Mucosa of stomach (tissue), 1 donor: Measurements from ENCODE around the gene CRYZ.
"Not testable (repeated sequence)": the region's sequence is repeated elsewhere in the genome, so short reads cannot be mapped to it uniquely, and the experiment has no call there.

Experiments
- H3K27me3 ChIP-seq: one replicate; pipeline ENCODE4 v1.7.0; 2013; ENCODE audit warnings: mild to moderate bottlenecking, low read length; ENCODE audit not compliant: control insufficient read depth, insufficient read depth
- H3K36me3 ChIP-seq: one replicate; pipeline ENCODE4 v1.7.0; 2013; ENCODE audit warnings: low read length; ENCODE audit not compliant: control insufficient read depth, insufficient read depth
- H3K4me1 ChIP-seq: one replicate; pipeline ENCODE4 v1.7.0; 2013; ENCODE audit warnings: mild to moderate bottlenecking, low read length; ENCODE audit not compliant: control insufficient read depth, insufficient read depth
- H3K4me3 ChIP-seq: one replicate; pipeline ENCODE4 v1.7.0; 2013; ENCODE audit warnings: low read length
- H3K9ac ChIP-seq: one replicate; pipeline ENCODE4 v1.7.0; 2013; ENCODE audit warnings: mild to moderate bottlenecking, low read length, moderate library complexity
- H3K9me3 ChIP-seq: one replicate; pipeline ENCODE4 v1.7.0; 2013; ENCODE audit warnings: mild to moderate bottlenecking, low read length, moderate library complexity; ENCODE audit not compliant: control insufficient read depth
- donor health status: Pancreatic carcinoma.

CRYZ gene

DNA sequence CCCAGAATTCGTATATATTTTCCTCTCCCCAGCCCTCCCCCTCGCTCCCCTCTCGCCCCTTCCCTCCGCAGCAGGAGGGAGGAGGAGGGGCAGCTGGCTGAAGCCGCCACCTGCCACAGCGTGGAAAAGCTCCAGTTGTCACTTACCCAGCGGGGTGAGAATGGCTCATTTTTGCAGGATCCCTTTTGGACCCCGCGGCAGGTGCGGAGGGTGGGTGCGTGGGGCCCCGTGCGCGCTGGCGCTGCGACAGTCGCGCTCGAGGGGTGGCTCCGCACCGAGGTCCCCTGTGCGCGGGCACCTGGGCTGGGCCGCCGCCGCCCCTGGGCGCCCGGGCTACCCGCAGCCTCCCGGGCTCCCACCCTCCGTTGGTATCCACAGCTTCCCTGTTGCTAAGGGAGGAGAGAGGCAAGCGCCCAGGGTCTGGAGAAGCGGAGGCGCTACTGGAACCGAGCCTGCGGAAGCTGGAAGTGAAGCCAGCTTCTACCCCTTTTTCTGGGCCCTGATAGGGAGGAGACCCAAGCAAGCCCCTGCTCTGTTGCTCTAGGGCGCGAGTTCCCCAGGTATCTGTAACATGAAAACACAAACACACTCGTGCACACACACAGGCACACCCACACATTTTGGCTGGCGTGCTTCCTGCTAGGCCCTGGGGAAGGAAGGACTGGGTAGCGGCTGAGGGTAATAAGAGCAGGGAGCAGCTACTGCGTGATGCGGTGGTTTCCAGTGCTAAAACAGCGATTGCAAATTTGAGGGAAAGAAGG lies 59.3 kb downstream of the CRYZ start, which contains the start of gene ERICH3:
TSS of gene ERICH3 (minus strand) at position 442 of the 761 bp plus-strand sequence. CDS start at position 169, 273 bp downstream.
- Histone ChIP-seq H3K27me3 (no peaks in the 10 kb centered on the region), H3K4me3 (no peak within 1 kb of the TSS), H3K9ac (no peak within 1 kb of the TSS), H3K9me3 (no peaks in the 10 kb centered on the region), H3K4me1 (peaks cover 6% of the 10 kb centered on the region), H3K36me3 (no peaks in the 10 kb centered on the region)

DNA sequence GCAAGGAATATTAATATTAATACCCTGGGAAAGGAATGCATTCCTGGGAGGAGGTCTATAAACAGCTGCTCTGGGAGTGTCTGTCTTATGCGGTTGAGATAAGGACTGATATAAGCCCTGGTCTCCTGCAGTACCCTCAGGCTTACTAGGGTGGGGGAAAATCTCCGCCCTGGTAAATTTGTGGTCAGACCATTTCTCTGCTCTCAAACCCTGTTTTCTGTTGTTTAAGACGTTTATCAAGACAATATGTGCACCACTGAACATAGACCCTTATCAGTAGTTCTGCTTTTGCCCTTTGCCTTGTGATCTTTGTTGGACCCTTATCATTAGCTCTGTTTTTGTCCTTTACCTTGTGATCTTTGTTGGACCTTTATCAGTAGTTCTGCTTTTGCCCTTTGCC lies 62.0 kb downstream of the CRYZ start:
- not testable (repeated sequence) for H3K9ac ChIP-seq, H3K36me3 ChIP-seq, H3K9me3 ChIP-seq, H3K4me1 ChIP-seq, H3K4me3 ChIP-seq, H3K27me3 ChIP-seq
